HCT116 (cell line): ENCODE results near the gene RBL1. TPM values are rescaled to one million over a fixed set of nuclear protein-coding genes. Genes with fewer than 3 reads are reported as not detected.

Experiments used
- ATAC-seq: fragments of 200-7000 bp; cut with Tn5 transposase; 2 replicates; pipeline ENCODE4 v1.9.1; 2020; ENCODE audit warnings: mild to moderate bottlenecking, moderate library complexity
- BruUV-seq: library from RNA; stranded (reverse); fragments of 400-500 nt; replicated peaks from 2 replicates; lab custom pipeline; 2021; lab: Mats Ljungman, UMichigan
- CTCF ChIA-PET: fragments of 300-600 bp; sonication (Branson Sonifier 250); formaldehyde crosslinking; loops from one replicate; lab custom pipeline; 2021; ENCODE audit warnings: antibody characterized with exemption; lab: Charles Lee
- POLR2A ChIA-PET: fragments of 300-600, 350-600 bp; sonication (Branson Sonifier 250); formaldehyde crosslinking; loops from one replicate; lab custom pipeline; 2021; ENCODE audit warnings: antibody characterized with exemption; lab: Charles Lee
- RAD21 ChIA-PET, 2 experiments: fragments of 300-600 bp; sonication (Branson Sonifier 250); formaldehyde crosslinking; loops; one replicate each; lab custom pipeline; 2023; ENCODE audit warnings: low total read pairs in 2 of 2; ENCODE audit not compliant: uncharacterized antibody in 2 of 2, unreplicated experiment in 2 of 2, low non-redundant PET in 1 of 2; lab: Charles Lee
- DNase-seq: peaks from one replicate; pipeline ENCODE4 v3.0.0-alpha.2; 2010; ENCODE audit warnings: low read depth, low spot score
- H2AFZ ChIP-seq: fragments of 200-600 bp; shearing (Covaris generic), sonication (generic); 2 replicates; pipeline ENCODE4 v1.6.1; 2017; ENCODE audit warnings: low read depth, mixed run types, mixed read lengths, antibody characterized with exemption, low read length; ENCODE audit not compliant: poor library complexity, severe bottlenecking
- H3K27ac ChIP-seq: 2 replicates; pipeline ENCODE4 v1.5.1; 2012; ENCODE audit warnings: low read depth, low read length
- H3K27me3 ChIP-seq: fragments of 200-600 bp; sonication (generic); 2 replicates; pipeline ENCODE4 v1.6.1; 2016; ENCODE audit warnings: mixed run types, low read length, mixed read lengths; ENCODE audit not compliant: insufficient read depth
- H3K36me3 ChIP-seq, 2 experiments: fragments of 200-500 bp in 1 of 2; fragments of 200-600 bp in 1 of 2; sonication (Bioruptor generic) in 1 of 2; sonication (generic) in 1 of 2; 2 replicates each; pipeline versions ENCODE4 v1.5.1 to v1.6.1; 2014 to 2016; ENCODE audit warnings: low read length in 2 of 2, inconsistent platforms in 1 of 2, mixed read lengths in 1 of 2, mixed run types in 1 of 2; ENCODE audit not compliant: insufficient read depth in 2 of 2, control insufficient read depth in 1 of 2
- H3K4me1 ChIP-seq, 2 experiments: fragments of 200-600 bp in 1 of 2; sonication (generic) in 1 of 2; 2 replicates each; pipeline versions ENCODE4 v1.5.1 to v1.6.1; 2012 to 2017; ENCODE audit warnings: low read length in 2 of 2, inconsistent platforms in 1 of 2, mild to moderate bottlenecking in 1 of 2, mixed read lengths in 1 of 2, mixed run types in 1 of 2, moderate library complexity in 1 of 2; ENCODE audit not compliant: insufficient read depth in 2 of 2, control insufficient read depth in 1 of 2
- H3K4me2 ChIP-seq: fragments of 200-600 bp; sonication (generic); 2 replicates; pipeline ENCODE4 v1.6.1; 2017; ENCODE audit warnings: mixed run types, low read length, mixed read lengths
- H3K4me3 ChIP-seq, 2 experiments: fragments of 200-600 bp in 1 of 2; sonication (generic) in 1 of 2; replicated peaks in 1 of 2; 2 replicates each; pipeline ENCODE4 v1.5.1; 2011 to 2016; ENCODE audit warnings: low read length in 2 of 2, control low read depth in 1 of 2, low read depth in 1 of 2, mild to moderate bottlenecking in 1 of 2, mixed read lengths in 1 of 2, mixed run types in 1 of 2
- H3K79me2 ChIP-seq: fragments of 200-600 bp; sonication (generic); 2 replicates; pipeline ENCODE4 v1.6.1; 2017; ENCODE audit warnings: mild to moderate bottlenecking, mixed run types, low read length, moderate library complexity, mixed read lengths; ENCODE audit not compliant: insufficient read depth
- H3K9ac ChIP-seq: fragments of 200-600 bp; sonication (generic); 2 replicates; pipeline ENCODE4 v1.6.1; 2016; ENCODE audit warnings: low read length, mixed read lengths
- H3K9me2 ChIP-seq: fragments of 200-600 bp; sonication (generic), shearing (Covaris generic); 2 replicates; pipeline ENCODE4 v1.6.1; 2017; ENCODE audit warnings: mixed run types, mild to moderate bottlenecking, moderate library complexity; ENCODE audit not compliant: insufficient read depth
- H3K9me3 ChIP-seq, 2 experiments: fragments of 200-500 bp in 1 of 2; fragments of 200-600 bp in 1 of 2; sonication (Bioruptor generic) in 1 of 2; sonication (generic) in 1 of 2; 2 replicates each; pipeline ENCODE4 v1.6.1; 2014 to 2017; ENCODE audit warnings: low read length in 2 of 2, mixed read lengths in 2 of 2, inconsistent platforms in 1 of 2, low read depth in 1 of 2, mild to moderate bottlenecking in 1 of 2, mixed run types in 1 of 2, moderate library complexity in 1 of 2; ENCODE audit not compliant: control insufficient read depth in 1 of 2, insufficient read depth in 1 of 2
- H4K20me1 ChIP-seq: fragments of 200-600 bp; sonication (generic), shearing (Covaris generic); 2 replicates; pipeline ENCODE4 v1.6.1; 2017; ENCODE audit warnings: mixed run types, mild to moderate bottlenecking, moderate library complexity; ENCODE audit not compliant: insufficient read depth
- ATF3 ChIP-seq: IDR thresholded peaks from 2 replicates; pipeline ENCODE4 v1.6.1; 2012
- CTCF ChIP-seq, 3 experiments: fragments of 200-600 bp in 1 of 3; sonication (generic) in 1 of 3; IDR thresholded peaks in 2 of 3; conservative IDR thresholded peaks in 1 of 3; 2 replicates each; pipeline ENCODE4 v1.5.1; 2012 to 2017; ENCODE audit warnings: low read depth in 2 of 3, low read length in 2 of 3, antibody characterized with exemption in 1 of 3, borderline replicate concordance in 1 of 3, control low read depth in 1 of 3, mild to moderate bottlenecking in 1 of 3, mixed read lengths in 1 of 3, mixed run types in 1 of 3, moderate library complexity in 1 of 3; ENCODE audit not compliant: insufficient read depth in 1 of 3
- EGR1 ChIP-seq: IDR thresholded peaks from 2 replicates; pipeline ENCODE4 v1.6.1; 2012; ENCODE audit warnings: low read depth
- ELF1 ChIP-seq: IDR thresholded peaks from 2 replicates; pipeline ENCODE4 v1.6.1; 2012; ENCODE audit warnings: low read depth, borderline replicate concordance
- EZH2 ChIP-seq: fragments of 200-600 bp; sonication (generic); IDR thresholded peaks from 2 replicates; pipeline ENCODE4 v1.6.1; 2017; ENCODE audit warnings: antibody characterized with exemption, mixed run types
- EZH2phosphoT487 ChIP-seq: fragments of 200-600 bp; IDR thresholded peaks from 2 replicates; pipeline ENCODE4 v1.6.1; 2018; ENCODE audit warnings: antibody characterized with exemption, borderline replicate concordance
- MAX ChIP-seq: IDR thresholded peaks from 2 replicates; pipeline ENCODE4 v1.6.1; 2012
- REST ChIP-seq: IDR thresholded peaks from 2 replicates; pipeline ENCODE4 v1.6.1; 2012; ENCODE audit warnings: low read depth
- SIN3A ChIP-seq: IDR thresholded peaks from 2 replicates; pipeline ENCODE4 v1.6.1; 2012; ENCODE audit warnings: low read depth
- SP1 ChIP-seq: IDR thresholded peaks from 2 replicates; pipeline ENCODE4 v1.6.1; 2012; ENCODE audit warnings: low read depth
- TCF7L2 ChIP-seq: IDR thresholded peaks from 2 replicates; pipeline ENCODE4 v1.7.0; 2011; ENCODE audit warnings: borderline replicate concordance, inconsistent platforms; ENCODE audit not compliant: insufficient read depth, insufficient read length; ENCODE audit errors: extremely low read depth
- YY1 ChIP-seq: IDR thresholded peaks from 2 replicates; pipeline ENCODE4 v1.6.1; 2011; ENCODE audit warnings: low read length, low read depth, moderate library complexity, mild to moderate bottlenecking; ENCODE audit not compliant: insufficient replicate concordance; ENCODE audit errors: extremely low read depth
- ZNF274 ChIP-seq: fragments of 200-500 bp; sonication (Bioruptor generic); IDR thresholded peaks from 2 replicates; pipeline ENCODE4 v1.6.1; 2014; ENCODE audit warnings: mild to moderate bottlenecking, low read depth, low read length, inconsistent platforms
- intact Hi-C: fragments of 100-400 bp; cut with micrococcal nuclease; formaldehyde crosslinking; loops from 2 replicates; pipeline ENCODE4 v1.10.0; 2022
- total RNA-seq: library from RNA; stranded (reverse); gene quantifications from one replicate; pipeline ENCODE4 v1.2.1, GENCODE V29; 2021; ENCODE audit not compliant: unreplicated experiment

The RBL1 gene
- total RNA-seq, 1 experiment from 2014 or later, result 16.9 TPM

DNA sequence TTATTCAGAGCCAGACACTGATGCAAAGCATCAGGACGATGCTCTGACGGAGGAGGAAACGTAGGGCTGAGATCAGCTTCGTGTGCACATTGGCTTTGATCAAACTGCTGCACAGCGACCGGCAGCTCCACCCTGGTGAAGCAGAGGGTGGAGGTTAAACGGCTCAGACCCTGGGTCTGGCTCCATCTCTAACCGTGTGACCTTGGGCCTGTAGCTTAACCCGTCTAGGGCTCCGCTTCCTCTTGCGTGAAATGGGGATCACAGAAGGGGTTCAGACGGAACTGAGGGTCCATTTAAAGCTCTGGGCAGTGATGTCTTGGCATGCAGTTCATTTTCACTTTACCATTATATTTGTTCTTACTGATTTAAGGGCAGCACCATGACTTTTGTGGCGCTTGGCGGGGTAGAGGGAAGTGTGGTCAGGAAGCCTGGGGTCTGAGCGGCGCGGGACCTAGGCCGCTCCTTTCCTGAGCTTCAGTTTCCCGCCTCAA lies 644 bp downstream of the RBL1 start:
- Histone ChIP-seq H3K9me3 (no peaks in the 10 kb centered on the region), H4K20me1 (no peaks in the 10 kb centered on the region), H3K27me3 (no peaks in the 10 kb centered on the region), H3K27ac (peak overlapping the region; percentile 74), H3K9ac (peak overlapping the region; percentile 84), H3K79me2 (peaks cover 53% of the 10 kb centered on the region), H2AFZ (no peak overlapping the region), H3K9me2 (no peaks in the 10 kb centered on the region), H3K4me2 (peak overlapping the region; percentile 80), H3K4me3 (peak overlapping the region; percentile 74 to 91), H3K36me3 (0 out of 4 replicates have a peak, but pooled peaks cover 0 to under 1% of the 10 kb centered on the region in 2 experiments), H3K4me1 (peaks cover 14 to 20% of the 10 kb centered on the region in 2 experiments)
- no TSS peak for BruUV-seq
- ChIA-PET POLR2A (interaction anchor here (1.4 to 1.6 kb wide), 2 partner anchors 13 to 84 kb away, joined by 5 read pairs; partner anchors contain the start of genes MROH8 and RPN2), CTCF (no interaction called here), RAD21 (no interaction called here)
- no peak for DNase-seq
- peak; percentile 33 for ATAC-seq
- TF ChIP-seq SP1 (no peak), EGR1 (no peak), SIN3A (no peak)
- intact Hi-C loops, result no loop called here

DNA sequence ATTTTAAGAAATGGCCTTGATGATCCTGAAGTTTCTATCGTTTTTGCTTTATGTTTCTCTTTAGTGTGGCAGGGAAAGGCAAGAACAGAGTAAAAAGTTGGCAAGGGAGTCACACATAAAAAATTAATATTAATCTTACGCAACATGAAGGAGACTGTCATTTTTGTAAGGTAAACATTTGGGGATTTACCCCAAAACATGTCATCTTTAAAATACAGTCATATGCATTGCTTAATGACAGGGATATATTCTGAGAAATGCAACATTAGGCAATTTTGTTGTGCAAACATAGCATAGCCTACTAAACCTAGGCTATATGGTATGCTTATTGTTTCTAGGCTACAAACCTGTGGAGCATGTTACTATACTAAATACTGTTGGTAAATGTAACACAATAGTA lies 5.4 kb downstream of the RBL1 start:
- no peak for TF ChIP-seq REST
- TF ChIP-seq YY1, result no peak
- no peak for TF ChIP-seq CTCF (IDR thresholded peaks at IDR 0.05 in 2 of 3, conservative IDR thresholded peaks at IDR 0.05 in 1 of 3; ENCODE audit: borderline replicate concordance in 1 of 3, insufficient read depth in 1 of 3, low read depth in 2 of 3, low read length in 2 of 3)
- no peak for TF ChIP-seq ELF1
- no peak for TF ChIP-seq EZH2phosphoT487
- TF ChIP-seq TCF7L2, result no peak
- no peak for TF ChIP-seq EGR1
- no peak for TF ChIP-seq MAX
- no peak for TF ChIP-seq ZNF274
- TF ChIP-seq SIN3A, result no peak
- TF ChIP-seq EZH2, result no peak
- TF ChIP-seq ATF3, result no peak
- no peak for DNase-seq
- ChIA-PET CTCF (no interaction called here), POLR2A (no interaction called here), RAD21 (no interaction called here)
- H3K4me3 ChIP-seq, result no peak overlapping the region
- H3K79me2 ChIP-seq, result peaks cover 87% of the 10 kb centered on the region
- intact Hi-C loops, result no loop called here
- peaks cover 4 to 10% of the 10 kb centered on the region in 2 experiments; a peak in 3 of 4 replicates for H3K36me3 ChIP-seq
- no peaks in the 10 kb centered on the region for H3K27me3 ChIP-seq
- H3K4me1 ChIP-seq, result peaks cover 8 to 12% of the 10 kb centered on the region in 2 experiments; a peak in 3 of 4 replicates
- no TSS peak for BruUV-seq
- no peak overlapping the region for H3K4me2 ChIP-seq
- H3K9ac ChIP-seq, result no peak overlapping the region
- no peaks in the 10 kb centered on the region for H3K9me2 ChIP-seq
- no peaks in the 10 kb centered on the region for H4K20me1 ChIP-seq
- no peak overlapping the region for H3K27ac ChIP-seq
- ATAC-seq, result no peak
- H3K9me3 ChIP-seq, result no peaks in the 10 kb centered on the region
- no peak overlapping the region for H2AFZ ChIP-seq
